ENCODE data around the gene LPP.

LPP gene

DNA sequence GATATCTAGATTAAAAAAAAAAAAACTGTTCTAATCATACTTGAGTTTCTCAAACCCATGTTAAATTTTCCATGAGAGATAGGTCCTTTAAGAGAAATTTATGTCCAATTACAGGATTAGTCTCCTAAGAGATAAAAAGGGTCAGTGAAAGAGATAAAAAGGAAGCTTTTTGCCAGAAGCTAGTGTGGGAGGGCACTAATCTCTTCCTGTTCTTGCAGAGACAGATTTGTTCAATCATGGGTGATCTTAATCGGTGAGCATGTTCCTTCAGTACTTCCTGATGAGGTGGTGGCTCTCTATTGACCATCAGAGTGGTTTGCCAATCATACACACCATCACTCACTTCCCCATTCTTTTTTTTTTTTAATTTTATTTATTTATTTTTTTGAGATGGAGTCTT lies 16.9 kb upstream of the LPP start:
- DNase-seq (ENCODE audit: low spot score) = no peak

DNA sequence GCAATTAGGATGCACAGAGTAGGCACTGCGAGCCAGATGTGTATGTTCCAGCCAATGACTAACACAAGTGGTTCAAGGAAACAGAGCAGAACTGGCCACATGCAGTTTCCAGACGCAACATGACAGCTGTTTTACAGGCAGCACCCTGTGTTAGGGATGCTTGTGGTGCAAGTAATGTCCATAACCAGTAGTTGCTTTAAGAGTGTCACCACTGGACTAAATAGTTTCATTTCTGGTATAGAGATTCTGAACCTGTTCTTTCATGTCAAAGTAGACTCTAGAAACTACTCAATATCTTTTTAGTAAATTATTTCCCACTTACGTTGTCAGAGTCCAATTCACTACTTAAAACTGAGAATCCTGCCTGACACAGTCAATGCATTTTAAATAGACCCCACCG lies 14.5 kb upstream of the LPP start:
- DNase-seq (ENCODE audit: low spot score) = no peak

DNA sequence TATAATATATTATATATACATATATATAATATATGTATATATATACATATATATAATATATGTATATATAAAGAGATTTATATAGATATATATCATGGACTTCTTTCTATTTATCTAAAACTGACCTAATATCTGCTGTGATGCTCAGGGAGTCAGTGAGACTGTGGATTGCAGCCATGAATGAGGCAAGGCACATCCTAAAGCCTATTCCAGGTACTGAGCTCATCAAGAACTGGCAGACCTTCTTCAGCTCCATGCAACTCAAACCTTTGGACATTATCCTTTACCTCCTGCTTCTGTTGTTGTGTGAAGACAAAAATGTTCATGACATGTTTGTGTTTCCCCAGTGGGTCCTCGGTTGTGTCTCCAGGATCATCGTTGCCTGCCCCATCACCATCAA lies 7.7 kb upstream of the LPP start:
- DNase-seq (ENCODE audit: low spot score) = no peak

DNA sequence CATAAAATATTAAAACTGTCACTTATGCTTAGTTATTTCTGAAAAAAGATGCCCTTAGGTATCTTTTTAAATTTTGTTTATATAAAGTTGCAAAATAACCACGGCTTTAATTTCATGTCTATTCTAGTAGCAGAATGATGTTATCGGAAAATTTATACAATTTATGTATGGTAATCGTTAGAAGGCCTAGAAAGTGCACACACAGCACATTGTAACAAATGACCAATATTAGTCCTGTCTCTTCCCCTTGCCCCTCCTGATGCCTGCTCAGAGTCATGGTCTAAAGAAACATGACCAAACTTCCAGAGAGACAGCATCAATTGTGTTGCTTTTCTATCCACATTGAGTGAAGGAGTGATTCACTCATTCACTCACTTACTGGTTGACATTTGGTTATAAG lies 6.2 kb upstream of the LPP start:
- DNase-seq (ENCODE audit: low spot score) = no peak

DNA sequence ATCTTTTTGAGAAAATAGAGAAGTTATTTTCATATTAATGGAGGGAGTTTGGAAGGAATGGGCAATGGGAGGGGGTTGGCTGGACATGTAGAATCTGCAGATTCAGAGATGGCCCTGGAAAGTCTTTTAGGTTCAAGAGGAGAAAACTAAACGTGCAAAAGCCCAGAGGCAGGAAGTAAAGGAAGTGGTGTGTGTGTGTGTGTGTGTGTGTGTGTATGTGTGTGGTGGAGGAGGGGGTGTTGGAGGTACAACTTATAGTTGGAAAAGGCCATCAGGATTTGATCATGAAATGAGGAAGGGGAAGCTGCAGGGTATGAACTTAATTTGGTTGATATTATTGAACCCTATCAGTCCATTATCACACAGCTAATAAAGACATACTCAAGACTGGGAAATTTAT lies 5.6 kb upstream of the LPP start:
- DNase-seq (ENCODE audit: low spot score) = no peak

DNA sequence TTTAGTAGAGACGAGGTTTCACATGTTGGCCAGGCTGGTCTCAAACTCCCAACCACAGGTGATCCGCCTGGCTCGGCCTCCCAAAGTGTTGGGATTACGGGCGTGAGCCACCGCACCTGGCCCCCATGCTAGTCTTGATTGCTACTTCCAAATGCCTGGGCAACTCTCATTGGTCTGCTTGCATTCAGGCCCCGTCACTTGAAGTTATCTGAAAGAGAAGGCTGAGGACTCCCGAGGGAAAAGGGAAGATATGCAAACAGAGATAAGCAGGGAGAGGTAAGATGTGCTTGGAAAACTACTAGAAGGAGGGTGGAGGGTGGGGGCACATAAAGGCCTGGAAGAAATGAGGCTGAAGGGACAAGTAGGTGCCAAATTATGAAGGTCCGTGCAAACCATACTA lies 4.4 kb upstream of the LPP start:
- DNase-seq (ENCODE audit: low spot score) = no peak

DNA sequence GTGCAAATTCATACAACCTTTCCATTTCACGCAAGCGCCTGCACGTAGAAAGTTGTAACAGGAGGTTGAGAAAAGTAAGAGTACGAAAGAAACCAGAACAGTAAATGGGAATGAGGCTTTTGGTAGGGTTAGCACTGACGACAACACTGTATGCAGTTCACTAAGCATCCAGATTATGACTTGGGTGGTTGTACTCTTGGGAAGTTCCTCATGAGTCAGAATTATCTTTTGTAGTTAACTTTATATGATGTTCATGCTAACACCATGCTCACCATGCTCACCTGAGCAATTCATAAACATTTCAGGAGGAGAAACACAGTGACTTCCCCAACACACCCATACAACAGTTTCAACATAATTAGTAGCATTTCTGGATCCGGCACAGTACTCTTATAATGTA lies 3.0 kb upstream of the LPP start:
- no peak for DNase-seq (ENCODE audit: low spot score)

DNA sequence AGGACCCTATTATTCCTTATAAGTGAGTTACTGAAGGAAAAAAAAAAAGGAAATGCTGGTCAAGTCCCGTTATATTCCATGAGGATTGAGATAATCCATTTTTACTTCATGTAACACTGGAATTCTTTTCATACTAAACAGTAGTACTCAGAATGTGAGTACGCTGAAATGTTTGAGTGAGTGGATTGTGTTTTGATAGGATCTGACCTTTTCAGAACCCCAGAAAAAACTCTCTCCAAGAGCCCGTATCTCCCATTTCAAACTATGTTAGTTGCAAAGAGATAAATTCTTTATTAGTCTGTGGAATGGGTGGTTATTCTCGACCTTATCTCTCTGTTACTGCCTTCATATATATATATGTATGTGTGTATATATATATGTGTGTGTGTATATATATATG lies 2.5 kb upstream of the LPP start:
- DNase-seq (ENCODE audit: low spot score) = no peak

DNA sequence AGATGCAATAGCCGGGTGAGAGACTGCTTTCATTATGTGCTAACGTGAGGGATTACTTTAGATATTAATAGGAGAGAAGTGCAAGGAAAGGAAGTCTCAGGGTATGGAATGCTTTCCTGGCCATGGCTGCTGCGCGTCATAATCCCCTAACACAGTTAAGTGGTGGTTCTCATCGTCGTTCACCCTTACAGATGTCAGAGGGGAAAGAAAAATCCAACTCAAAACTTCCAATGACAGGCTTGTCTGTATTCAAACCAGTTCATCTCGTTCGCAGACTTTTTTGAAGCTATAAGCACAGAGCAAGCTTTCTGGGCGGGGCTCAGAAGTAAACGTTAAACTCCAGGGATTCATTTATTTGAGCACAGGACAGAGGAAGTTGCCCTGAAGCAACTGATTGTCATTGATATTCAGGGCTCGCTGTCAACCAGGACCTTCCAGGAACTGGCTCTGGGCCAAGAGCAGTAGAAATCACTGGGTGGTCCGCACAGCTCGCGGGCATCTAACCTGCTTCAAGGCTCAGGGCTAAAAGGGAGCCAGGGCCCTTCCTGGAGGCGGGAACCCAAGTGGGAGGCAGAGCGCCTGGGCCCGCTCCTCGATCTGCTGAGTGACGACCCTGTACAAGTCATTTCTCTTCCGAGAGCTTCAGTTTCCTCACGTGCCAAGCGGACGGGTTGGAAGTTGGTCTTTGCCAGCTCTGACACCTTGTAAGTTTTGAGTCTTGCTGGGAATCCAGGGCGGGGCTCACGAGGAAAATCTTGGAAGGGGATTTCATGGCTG lies 1.1 kb upstream of the LPP start:
- no peak for DNase-seq (ENCODE audit: low spot score)

DNA sequence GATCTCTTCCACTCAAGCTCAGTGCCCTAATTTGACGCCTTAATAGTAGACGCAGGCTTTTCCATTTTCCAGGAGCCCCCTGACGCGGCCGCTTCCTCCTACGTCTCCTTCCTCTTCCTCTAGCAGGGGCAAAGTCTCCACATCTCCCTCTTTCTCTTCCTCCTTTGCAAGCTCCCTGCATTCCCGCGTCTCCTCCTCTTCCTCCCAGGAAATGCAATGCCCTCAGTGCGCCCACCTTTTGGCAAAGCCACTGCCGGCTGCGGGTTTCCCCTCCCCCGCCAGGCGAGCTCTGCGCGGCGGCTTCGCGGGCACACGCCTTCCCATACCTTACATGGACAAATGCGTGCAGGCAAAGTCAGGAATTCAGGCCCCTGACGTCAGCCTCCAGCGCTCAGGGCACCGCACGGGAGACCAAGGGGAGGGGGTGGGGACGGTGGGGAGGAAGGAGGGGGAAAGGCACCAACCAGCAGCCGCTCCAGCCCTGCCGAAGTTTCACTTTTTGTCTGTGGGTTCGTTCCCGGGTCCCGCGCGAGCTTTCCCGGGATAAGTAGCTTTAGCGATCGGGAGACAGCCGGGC lies 432 bp upstream of the LPP start:
- peak; percentile 42 for DNase-seq (ENCODE audit: low spot score)

DNA sequence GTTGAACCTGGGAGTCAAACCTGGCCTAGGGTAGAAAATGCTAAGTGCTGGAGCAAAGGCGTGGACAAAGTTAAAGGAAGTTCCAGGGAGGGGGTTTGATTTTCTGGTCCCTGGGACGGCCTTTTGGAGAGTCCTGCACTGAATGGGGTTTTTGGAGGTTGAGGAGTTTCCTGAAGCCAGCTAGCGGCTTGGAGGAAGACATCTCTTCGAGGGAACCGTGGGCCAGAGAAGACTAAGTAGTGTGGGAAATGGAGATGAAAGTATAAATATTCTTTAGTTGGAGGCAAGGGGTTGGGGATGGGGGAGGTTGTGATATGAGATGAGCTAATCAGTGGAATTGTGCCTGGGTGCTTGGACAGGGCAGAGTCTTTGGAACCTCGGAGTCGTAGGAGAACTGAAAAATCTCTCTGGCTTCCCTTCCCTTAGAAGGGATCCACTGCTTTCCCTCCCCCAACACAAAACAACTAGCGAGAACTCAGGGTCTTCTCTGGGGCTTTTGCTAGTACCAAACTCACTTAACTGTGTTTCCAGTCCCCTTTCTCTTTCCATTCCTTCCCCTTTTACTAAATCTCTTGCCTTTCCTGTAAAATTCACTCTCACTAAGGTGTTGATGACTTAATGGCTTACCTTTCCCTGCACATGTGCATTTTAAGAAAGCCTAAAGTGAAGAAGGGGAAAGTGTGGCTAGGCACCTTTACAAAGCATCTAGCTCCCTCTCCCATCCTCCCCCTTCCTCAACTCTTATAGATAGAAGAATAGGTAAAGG lies 1.0 kb downstream of the LPP start:
- no peak for DNase-seq (ENCODE audit: low spot score)

DNA sequence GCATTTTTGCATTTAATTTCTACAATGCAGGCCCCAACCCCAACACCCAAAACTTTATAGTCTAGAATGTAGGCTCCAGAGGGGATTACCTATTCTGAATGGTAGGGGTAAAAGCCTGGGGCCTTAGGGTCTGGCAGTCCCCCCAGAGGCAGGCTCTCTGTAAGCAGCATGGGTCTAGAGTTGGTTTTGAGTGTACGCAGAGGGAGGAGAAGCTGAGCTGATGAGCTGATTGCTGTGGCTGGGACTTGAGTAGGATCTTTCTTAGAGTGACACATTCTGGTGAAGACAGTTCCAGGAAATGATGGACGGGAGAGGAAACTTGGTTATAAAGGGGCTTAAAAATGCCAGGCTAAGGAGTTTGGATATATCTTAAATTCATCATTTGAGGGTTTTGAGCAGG lies 2.1 kb downstream of the LPP start:
- no peak for DNase-seq (ENCODE audit: low spot score)

DNA sequence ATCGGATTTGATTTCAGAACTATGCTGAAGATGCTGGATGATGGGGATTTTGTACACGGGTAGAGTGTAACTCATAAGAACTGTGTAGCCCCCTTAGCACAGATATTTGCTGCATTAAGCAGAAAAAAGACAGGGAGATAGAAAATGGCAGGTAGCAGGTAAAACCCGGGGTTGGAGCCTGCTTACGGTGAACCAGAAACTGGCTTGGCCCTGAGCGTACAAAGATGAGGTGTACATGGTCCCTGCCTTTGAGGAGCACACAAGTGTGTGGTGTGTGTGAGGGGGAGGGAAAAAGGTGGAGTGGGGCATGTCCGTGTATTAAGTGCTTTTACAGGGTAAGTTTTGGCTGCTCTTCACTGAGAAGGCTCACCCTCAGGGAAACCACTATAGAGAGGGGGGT lies 3.5 kb downstream of the LPP start:
- no peak for DNase-seq (ENCODE audit: low spot score)

DNA sequence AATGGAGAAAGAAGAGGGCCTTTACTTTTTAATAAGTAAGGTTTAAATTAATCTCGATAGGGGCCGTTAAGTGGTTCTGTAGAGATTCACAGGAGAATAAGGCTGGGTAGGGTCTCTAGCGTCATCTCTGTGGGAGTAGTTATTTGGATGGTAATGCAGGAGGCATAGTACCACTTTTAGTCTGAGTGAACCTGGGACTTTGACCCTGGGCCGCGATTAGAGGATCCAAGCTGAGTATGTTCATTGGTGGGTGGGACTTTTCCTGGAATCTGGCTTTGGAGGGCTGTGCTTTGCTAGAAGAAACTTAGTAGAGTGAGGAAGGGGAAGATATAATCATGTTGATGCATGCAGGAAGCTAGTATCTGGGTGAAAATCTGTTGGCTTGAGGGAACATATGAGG lies 4.0 kb downstream of the LPP start:
- no peak for DNase-seq (ENCODE audit: low spot score)

DNA sequence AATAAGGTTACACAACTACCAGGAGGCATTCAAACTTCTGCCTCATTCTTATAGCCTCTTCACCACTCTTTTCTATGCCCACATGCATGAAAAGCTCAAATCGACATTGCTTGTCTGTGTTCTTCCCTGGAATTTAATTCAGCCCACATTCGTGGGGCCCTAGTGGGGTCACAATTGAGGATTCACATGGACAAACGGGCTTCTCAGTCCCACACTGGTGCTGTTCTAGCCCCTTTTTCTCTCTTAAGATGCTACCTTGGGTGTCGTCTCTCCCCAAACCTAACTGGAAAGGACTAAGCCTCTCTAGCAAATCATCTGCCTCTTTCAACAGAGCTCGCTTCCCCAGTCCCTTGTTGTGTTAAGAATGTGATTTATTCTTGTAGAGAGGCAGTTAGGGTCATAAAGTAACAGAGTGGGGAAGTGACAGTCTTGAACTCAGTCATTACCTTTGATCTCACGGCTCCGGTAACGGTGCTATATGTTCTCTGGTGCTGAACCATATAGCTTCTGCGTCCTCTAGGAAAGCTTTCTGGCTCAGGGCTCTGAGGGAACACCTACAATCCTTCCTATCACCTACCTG lies 4.9 kb downstream of the LPP start:
- DNase-seq (ENCODE audit: low spot score) = no peak

DNA sequence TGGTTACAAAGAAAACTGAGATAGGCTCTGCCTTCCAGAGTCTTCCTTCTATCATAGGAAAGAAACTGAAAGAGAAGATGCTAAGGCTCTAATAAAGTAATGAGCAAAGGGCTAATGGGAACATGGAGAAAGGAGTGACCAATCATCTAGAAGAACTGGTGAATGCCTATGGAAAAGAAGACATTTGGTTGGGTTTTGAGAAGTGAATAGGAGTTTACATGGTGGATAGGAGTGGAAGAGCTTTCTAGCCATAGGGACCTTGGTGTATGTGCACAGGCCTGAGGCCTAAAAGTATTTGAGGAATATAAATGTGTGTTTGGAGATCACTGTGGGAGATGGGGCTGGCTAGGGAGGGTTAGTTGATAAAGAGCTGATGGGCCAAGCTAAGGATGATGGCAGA lies 6.8 kb downstream of the LPP start:
- DNase-seq (ENCODE audit: low spot score) = no peak

DNA sequence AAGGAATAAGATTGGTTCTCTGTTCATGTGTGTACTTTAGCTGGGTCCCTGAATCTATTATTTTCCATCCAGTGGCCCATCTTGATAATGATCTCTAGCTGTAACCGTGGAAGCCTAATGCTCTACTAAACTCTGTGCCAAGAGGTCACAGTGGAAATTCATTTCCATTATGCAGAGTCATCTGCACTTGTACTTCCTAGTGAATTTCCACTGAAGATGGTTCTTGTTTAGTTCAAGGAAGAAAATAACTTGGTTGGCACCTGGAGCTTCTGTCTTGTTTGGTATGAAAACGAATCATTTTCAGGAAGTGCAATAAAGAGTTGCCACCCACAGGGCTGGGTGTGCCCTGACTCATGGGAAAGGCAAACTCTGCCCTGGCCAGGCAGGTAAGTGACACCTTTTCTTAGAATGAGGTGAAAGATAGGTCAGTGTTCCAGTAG lies 10.3 kb downstream of the LPP start:
- no peak for DNase-seq (ENCODE audit: low spot score)

DNA sequence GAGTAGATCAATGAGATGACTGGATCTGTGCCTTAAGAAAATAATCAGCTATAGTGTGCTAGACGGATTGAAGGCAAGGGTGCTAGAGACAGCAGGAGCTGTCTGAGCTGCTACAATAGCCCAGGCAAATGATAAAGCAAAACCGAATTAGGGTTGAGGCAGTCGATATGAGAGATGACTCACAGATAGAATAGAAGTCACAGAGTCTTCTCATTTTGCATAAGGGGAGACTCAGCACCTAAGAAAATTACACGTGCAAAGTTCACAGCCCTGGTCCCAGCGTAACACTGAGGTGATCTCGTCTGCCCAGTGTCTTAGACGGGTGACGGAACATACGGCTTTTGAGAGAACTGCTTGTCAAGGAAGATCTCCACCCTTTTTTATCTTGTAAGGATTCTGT lies 11.6 kb downstream of the LPP start:
- DNase-seq (ENCODE audit: low spot score) = no peak

DNA sequence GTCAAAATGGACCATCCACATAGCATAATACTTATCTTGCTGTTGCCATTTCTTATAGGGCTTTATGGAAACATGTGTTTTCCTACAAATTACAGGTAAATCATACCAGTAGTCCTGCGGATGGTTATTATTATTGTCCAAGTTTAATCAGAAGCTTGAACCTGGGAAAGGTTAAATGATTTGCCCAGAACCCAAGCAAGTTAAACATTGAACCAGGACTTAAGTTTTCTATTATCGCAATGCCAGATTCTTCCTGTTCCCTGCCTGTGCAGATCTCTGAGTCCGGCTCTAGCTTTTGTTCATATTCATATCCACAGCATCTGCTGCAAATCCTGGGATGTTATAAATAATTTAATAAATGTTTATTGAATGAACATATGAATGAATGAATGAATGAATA lies 12.5 kb downstream of the LPP start:
- no peak for DNase-seq (ENCODE audit: low spot score)

DNA sequence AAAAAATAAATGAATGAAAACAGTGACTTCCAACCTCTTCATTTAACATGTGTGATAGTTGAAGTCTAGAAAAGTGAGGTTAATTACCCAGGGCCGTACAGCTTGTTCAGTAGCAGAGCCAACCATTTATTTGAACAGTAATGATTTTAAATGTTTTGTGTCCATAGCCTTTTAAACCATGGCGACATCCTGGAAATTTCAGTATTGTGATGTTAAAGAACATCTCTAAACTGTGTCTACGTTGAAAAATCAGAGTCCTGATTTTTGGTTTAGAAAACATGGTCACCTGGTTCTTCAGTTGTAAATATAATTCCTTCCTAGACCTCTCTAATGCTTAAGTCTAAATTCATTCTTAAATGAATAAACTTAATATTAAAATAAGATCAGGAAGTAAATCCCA lies 14.2 kb downstream of the LPP start:
- DNase-seq (ENCODE audit: low spot score) = no peak

DNA sequence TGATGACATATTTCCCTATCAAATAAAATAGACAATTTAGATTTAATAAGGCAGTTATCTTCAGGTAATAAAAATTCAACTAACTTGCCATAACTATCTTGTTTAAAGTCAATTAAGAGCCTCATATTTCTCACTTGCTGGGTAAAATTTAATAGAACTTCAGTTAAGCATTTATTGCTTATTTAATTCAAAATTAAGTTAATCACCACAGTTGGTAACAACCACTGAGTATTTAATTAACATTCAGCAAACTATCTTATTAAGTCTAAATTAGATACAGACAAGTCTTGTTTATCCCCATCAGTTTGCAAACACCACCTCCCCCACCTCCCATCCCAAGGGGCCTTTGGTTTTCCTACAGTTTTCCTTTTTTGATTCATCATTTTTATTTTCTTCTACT lies 14.7 kb downstream of the LPP start:
- DNase-seq (ENCODE audit: low spot score) = no peak

DNA sequence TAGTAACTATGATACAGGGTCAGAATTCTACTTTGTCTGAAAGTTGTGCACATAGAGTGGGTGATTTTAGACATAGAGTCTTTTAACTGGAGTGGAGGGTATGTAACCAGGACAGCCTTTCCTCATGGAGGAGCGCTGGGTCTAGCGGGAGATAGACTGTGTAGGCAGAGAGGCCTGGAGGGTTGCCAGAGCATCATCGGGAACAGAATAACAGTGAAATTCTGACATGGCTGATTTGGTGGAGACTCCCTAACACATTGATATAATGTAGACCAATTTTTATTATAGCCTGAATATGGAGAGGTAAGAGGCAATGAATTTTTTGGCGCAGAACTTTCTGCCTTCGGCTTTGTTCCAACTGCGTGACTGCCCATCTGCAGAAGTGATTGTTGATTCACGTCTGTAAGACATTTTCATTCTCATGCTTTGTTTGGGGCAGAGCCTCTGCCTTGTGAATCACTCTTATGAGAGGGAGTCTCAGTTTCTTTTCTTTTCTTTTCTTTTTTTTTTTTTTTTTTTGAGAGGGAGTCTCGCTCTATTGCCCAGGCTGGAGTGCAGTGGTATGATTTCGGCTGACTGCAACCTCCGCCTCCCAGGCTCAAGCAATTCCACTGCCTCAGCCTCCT lies 16.0 kb downstream of the LPP start:
- no peak for DNase-seq (ENCODE audit: low spot score)

Measured in putamen (tissue), 1 donor.